GM12864 (cell line): ENCODE measurements around the gene LRBA.

Source experiments
- DNase-seq: peaks from one replicate; pipeline ENCODE4 v3.0.0-alpha.2; 2011; ENCODE audit warnings: low read depth
- H3K4me3 ChIP-seq: 2 replicates; pipeline ENCODE4 v1.5.1; 2011; ENCODE audit warnings: mild to moderate bottlenecking, low read depth, low read length, control low read depth
- CTCF ChIP-seq: IDR thresholded peaks from 2 replicates; pipeline ENCODE4 v1.5.1; 2011; ENCODE audit warnings: low read depth, mild to moderate bottlenecking, moderate library complexity, low read length, control low read depth, inconsistent platforms; ENCODE audit errors: missing control alignments

Gene LRBA

GRCh38 chr4:150368667-150369066, 646.4 kb downstream of the LRBA start:
- no peak for TF ChIP-seq CTCF
- no peak for DNase-seq

GRCh38 chr4:150367326-150367725, 647.8 kb downstream of the LRBA start:
- no peak for DNase-seq
- TF ChIP-seq CTCF = no peak
- H3K4me3 ChIP-seq = no peak overlapping the region

More at GRCh38 chr4:150368667-150369066, 646.4 kb downstream of the LRBA start:
- no peak overlapping the region for H3K4me3 ChIP-seq

GRCh38 chr4:150366487-150366999, 648.5 kb downstream of the LRBA start:
- DNase-seq = peak; percentile 8
- TF ChIP-seq CTCF = no peak
- no peak overlapping the region for H3K4me3 ChIP-seq

- DNase-seq = no peak
- no peak for TF ChIP-seq CTCF
- H3K4me3 ChIP-seq = no peak overlapping the region
Observed at GRCh38 chr4:150363721-150364688, 651.1 kb downstream of the LRBA start.

- H3K4me3 ChIP-seq = no peak overlapping the region
- TF ChIP-seq CTCF = no peak
- DNase-seq = no peak
Observed at GRCh38 chr4:150358691-150359090, 656.4 kb downstream of the LRBA start.

GRCh38 chr4:150357829-150358228, 657.3 kb downstream of the LRBA start:
- TF ChIP-seq CTCF = no peak
- H3K4me3 ChIP-seq = no peak overlapping the region
- no peak for DNase-seq
